Natural killer cell (primary cell): ENCODE results near the gene C1QB. TPM values are rescaled to one million over a fixed set of nuclear protein-coding genes. Genes with fewer than 3 reads are reported as not detected.
A peak's percentile ranks its signal among the peaks of the same experiment; 100 is the strongest.

ENCODE experiments used
- ATAC-seq, 3 donors: fragments of 150-1000 bp in 2 of 3; fragments of 200-7000 bp in 1 of 3; cut with Tn5 transposase; 1 replicate in 1 of 3; 2 replicates in 2 of 3; pipeline ENCODE4 v1.10.0; 2021; ENCODE audit warnings: mild to moderate bottlenecking in 2 of 3, moderate library complexity in 2 of 3
- DNase-seq, 2 donors: peaks; one replicate each; pipeline versions ENCODE4 v3.0.0 to v3.0.0-alpha.2; 2013 to 2021; ENCODE audit warnings: mixed read lengths in 1 of 2
- H3K27ac ChIP-seq: one replicate; pipeline ENCODE4 v1.5.1; 2013; ENCODE audit warnings: mild to moderate bottlenecking, low read length
- H3K27me3 ChIP-seq: one replicate; pipeline ENCODE4 v1.6.1; 2013; ENCODE audit warnings: low read length; ENCODE audit not compliant: control insufficient read depth, insufficient read depth
- H3K36me3 ChIP-seq: one replicate; pipeline ENCODE4 v1.6.1; 2013; ENCODE audit warnings: low read length; ENCODE audit not compliant: control insufficient read depth, insufficient read depth
- H3K4me1 ChIP-seq: one replicate; pipeline ENCODE4 v1.6.1; 2013; ENCODE audit warnings: low read length; ENCODE audit not compliant: control insufficient read depth, insufficient read depth
- H3K4me3 ChIP-seq: one replicate; pipeline ENCODE4 v1.5.1; 2013; ENCODE audit warnings: low read length
- H3K9me3 ChIP-seq: one replicate; pipeline ENCODE4 v1.6.1; 2013; ENCODE audit warnings: low read length; ENCODE audit not compliant: control insufficient read depth, insufficient read depth
- H3K27ac Mint-ChIP-seq, 2 donors: one replicate each; pipeline ENCODE4 v1.8.0; 2022; ENCODE audit warnings: mild to moderate bottlenecking in 2 of 2, mixed read lengths in 2 of 2, moderate library complexity in 1 of 2
- H3K27me3 Mint-ChIP-seq, 2 donors: one replicate each; pipeline ENCODE4 v1.8.0; 2022; ENCODE audit warnings: low read depth in 2 of 2, mixed read lengths in 2 of 2
- H3K36me3 Mint-ChIP-seq: one replicate; pipeline ENCODE4 v1.8.0; 2022; ENCODE audit warnings: mixed read lengths
- H3K4me1 Mint-ChIP-seq, 2 donors: one replicate each; pipeline ENCODE4 v1.8.0; 2022; ENCODE audit warnings: mixed read lengths in 2 of 2
- H3K4me3 Mint-ChIP-seq: one replicate; pipeline ENCODE4 v1.8.0; 2022; ENCODE audit warnings: mild to moderate bottlenecking, moderate library complexity, mixed read lengths
- H3K9me3 Mint-ChIP-seq, 2 donors: one replicate each; pipeline ENCODE4 v1.8.0; 2022; ENCODE audit warnings: mixed read lengths in 2 of 2
- CTCF ChIP-seq: fragments of 200-600 bp; IDR thresholded peaks from one replicate; pipeline ENCODE4 v1.8.0; 2022; ENCODE audit warnings: antibody characterized with exemption
- WGBS: methylation state at CpG from one replicate; pipeline ENCODE4 v1.1.7; 2013; ENCODE audit warnings: missing lambda C conversion rate; ENCODE audit not compliant: insufficient coverage; 5-methylcytosine and 5-hydroxymethylcytosine counted together
- intact Hi-C: fragments of 100-400 bp; cut with micrococcal nuclease; formaldehyde crosslinking; loops from one replicate; pipeline ENCODE4 v1.14.2; 2022
- total RNA-seq, 4 donors: library from RNA; stranded (reverse); fragments of 120-200 nt in 1 of 4; gene quantifications; one replicate each; pipeline versions ENCODE4 v1.2.3 to v1.2.4, GENCODE V29; 2013 to 2022

Gene C1QB
- total RNA-seq, 3 donors from 2014 or later (not counting 1 experiment from before 2014, with no cell fraction given): 0.70 to 1.3 TPM; not detected in 1

- DNase-seq: no peak
- no peak overlapping the region for H3K27ac Mint-ChIP-seq
- peaks cover 8 to 14% of the 10 kb centered on the region in 2 donors for H3K27me3 Mint-ChIP-seq
- 78% methylated on average over 32 of the region's 37 CpGs for WGBS
- no peaks in the 10 kb centered on the region for H3K36me3 Mint-ChIP-seq
- no peak overlapping the region for H3K27ac ChIP-seq
- intact Hi-C loops: no loop called here
- no peaks in the 10 kb centered on the region for H3K9me3 Mint-ChIP-seq
- no peaks in the 10 kb centered on the region for H3K4me1 ChIP-seq
- ATAC-seq: no peak
- H3K4me1 Mint-ChIP-seq: no peaks in the 10 kb centered on the region
- no peak overlapping the region for H3K4me3 ChIP-seq
- no peaks in the 10 kb centered on the region for H3K27me3 ChIP-seq
- no peaks in the 10 kb centered on the region for H3K9me3 ChIP-seq
- no peak overlapping the region for H3K4me3 Mint-ChIP-seq
- H3K36me3 ChIP-seq: no peaks in the 10 kb centered on the region
- no peak for TF ChIP-seq CTCF
Measured at GRCh38 chr1:22676916-22677583, 24.0 kb downstream of the C1QB start.

GRCh38 chr1:22677931-22678896, 25.2 kb downstream of the C1QB start:
- H3K36me3 ChIP-seq: no peaks in the 10 kb centered on the region
- no peak for DNase-seq
- no peaks in the 10 kb centered on the region for H3K4me1 ChIP-seq
- Mint-ChIP-seq H3K4me3 (no peak overlapping the region), H3K9me3 (no peaks in the 10 kb centered on the region), H3K36me3 (no peaks in the 10 kb centered on the region), H3K4me1 (no peaks in the 10 kb centered on the region), H3K27ac (no peak overlapping the region), H3K27me3 (peaks cover 8 to 9% of the 10 kb centered on the region in 2 donors)
- ATAC-seq: peak in 1 of 3 donors; percentile 9
- 87% methylated on average over 13 of the region's 13 CpGs for WGBS
- H3K27ac ChIP-seq: no peak overlapping the region
- no peak overlapping the region for H3K4me3 ChIP-seq
- TF ChIP-seq CTCF: no peak
- H3K27me3 ChIP-seq: no peaks in the 10 kb centered on the region
- intact Hi-C loops: no loop called here
- H3K9me3 ChIP-seq: no peaks in the 10 kb centered on the region

DNA sequence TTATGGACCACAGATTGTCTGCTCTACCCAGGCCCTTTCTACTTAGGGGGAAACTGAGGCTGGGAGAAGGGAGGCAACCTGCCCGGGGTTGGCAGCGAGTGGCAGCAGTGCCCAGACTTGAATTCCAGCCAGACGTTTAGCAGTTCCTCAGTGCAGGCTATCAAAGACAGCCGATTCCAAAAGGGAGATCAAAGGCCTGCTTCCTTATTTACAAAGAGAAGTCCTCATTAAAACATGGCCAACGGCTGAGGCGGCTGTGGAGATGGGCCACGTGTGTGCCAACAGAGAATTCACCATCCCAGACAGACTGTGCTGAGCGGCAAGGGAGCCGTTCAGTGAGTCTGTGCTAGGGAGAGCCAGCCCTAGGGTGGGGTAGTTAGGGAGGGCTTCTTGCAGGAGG, 27.7 kb downstream of the C1QB start:
- no peaks in the 10 kb centered on the region for H3K4me1 Mint-ChIP-seq
- Histone ChIP-seq H3K27ac (no peak overlapping the region), H3K4me3 (no peak overlapping the region), H3K27me3 (no peaks in the 10 kb centered on the region), H3K36me3 (no peaks in the 10 kb centered on the region), H3K4me1 (no peaks in the 10 kb centered on the region), H3K9me3 (no peaks in the 10 kb centered on the region)
- no peak for TF ChIP-seq CTCF
- no peaks in the 10 kb centered on the region for H3K36me3 Mint-ChIP-seq
- H3K27me3 Mint-ChIP-seq: peaks cover 3 to 12% of the 10 kb centered on the region in 2 donors
- ATAC-seq (no peak), DNase-seq (no peak)
- intact Hi-C loops: no loop called here
- H3K9me3 Mint-ChIP-seq: no peaks in the 10 kb centered on the region
- 85% methylated on average over 9 of the region's 9 CpGs for WGBS
- H3K4me3 Mint-ChIP-seq: no peak overlapping the region
- H3K27ac Mint-ChIP-seq: no peak overlapping the region
